ENCODE results near the gene RGS7. TPM values are rescaled to one million over a fixed set of nuclear protein-coding genes. Genes with fewer than 3 reads are reported as not detected.

Gene RGS7
- total and polyA plus RNA-seq, 7 donors: 0.04 TPM; not detected in 6

DNA sequence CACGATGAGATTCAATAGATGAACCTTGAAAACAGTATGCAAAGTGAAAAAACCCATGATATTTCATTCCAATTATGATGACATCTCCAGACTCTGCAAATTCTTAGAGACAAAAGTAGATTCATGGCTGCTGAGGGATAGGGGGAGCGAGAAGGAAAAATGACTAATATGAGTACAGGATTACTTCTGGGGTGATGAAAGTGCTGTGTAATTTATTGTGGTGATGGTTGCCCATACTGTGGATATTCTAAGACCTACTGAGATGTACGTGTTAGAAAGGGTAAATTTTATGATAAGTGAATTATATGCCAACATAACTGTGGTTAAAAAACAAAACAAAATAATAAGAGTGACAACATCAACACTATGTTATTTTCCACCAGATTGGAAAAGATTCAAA is 18.9 kb upstream of the RGS7 start:
- TF ChIP-seq, protein P1, sequence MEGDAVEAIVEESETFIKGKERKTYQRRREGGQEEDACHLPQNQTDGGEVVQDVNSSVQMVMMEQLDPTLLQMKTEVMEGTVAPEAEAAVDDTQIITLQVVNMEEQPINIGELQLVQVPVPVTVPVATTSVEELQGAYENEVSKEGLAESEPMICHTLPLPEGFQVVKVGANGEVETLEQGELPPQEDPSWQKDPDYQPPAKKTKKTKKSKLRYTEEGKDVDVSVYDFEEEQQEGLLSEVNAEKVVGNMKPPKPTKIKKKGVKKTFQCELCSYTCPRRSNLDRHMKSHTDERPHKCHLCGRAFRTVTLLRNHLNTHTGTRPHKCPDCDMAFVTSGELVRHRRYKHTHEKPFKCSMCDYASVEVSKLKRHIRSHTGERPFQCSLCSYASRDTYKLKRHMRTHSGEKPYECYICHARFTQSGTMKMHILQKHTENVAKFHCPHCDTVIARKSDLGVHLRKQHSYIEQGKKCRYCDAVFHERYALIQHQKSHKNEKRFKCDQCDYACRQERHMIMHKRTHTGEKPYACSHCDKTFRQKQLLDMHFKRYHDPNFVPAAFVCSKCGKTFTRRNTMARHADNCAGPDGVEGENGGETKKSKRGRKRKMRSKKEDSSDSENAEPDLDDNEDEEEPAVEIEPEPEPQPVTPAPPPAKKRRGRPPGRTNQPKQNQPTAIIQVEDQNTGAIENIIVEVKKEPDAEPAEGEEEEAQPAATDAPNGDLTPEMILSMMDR (IDR thresholded peaks at IDR 0.05): no peak
- 50 to 64% (median 53%) methylated on average over 3 of the region's 3 CpGs for WGBS, 3 donors
- intact Hi-C loops (cut with DNase I): no loop called here
- Histone ChIP-seq H3K27me3 (ENCODE audit: insufficient read depth in 3 of 3, low read length in 2 of 3) (no peaks in the 10 kb centered on the region), H3K9me3 (no peaks in the 10 kb centered on the region), H3K27ac (no peak overlapping the region), H3K36me3 (ENCODE audit: insufficient read depth in 1 of 2, low read depth in 1 of 2) (no peaks in the 10 kb centered on the region), H3K4me3 (no peak overlapping the region), H3K4me1 (no peaks in the 10 kb centered on the region)
- no peak for ATAC-seq
- DNase-seq: no peak

DNA sequence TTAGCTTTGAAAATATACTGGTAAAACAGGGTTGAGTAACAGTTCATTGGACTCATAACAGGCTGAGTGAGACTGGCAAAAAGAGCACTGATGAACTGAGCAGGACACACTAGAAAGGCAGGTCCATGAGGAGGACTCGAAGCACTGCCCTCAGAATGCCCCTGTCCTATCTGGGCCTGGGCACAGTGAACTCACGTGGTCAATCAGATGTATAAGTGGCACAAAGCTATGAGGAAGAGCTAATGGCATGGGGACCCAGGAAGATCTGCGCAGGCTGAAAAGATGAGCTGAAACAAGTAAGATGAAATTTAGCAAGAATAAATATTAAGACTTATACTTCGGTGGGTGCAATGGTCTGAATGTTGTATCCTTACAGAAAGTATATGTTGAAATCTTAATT is 9.2 kb upstream of the RGS7 start:
- Histone ChIP-seq H3K27ac (no peak overlapping the region), H3K9me3 (no peaks in the 10 kb centered on the region), H3K27me3 (ENCODE audit: insufficient read depth in 3 of 3, low read length in 2 of 3) (peaks cover 0 to under 1% (median 0%) of the 10 kb centered on the region in 3 donors), H3K4me3 (no peak overlapping the region), H3K36me3 (ENCODE audit: insufficient read depth in 1 of 2, low read depth in 1 of 2) (no peaks in the 10 kb centered on the region), H3K4me1 (no peaks in the 10 kb centered on the region)
- intact Hi-C loops (cut with DNase I): no loop called here
- TF ChIP-seq, protein P1 (IDR thresholded peaks at IDR 0.05): no peak
- DNase-seq (no peak), ATAC-seq (no peak)
- 84 to 89% (median 84%) methylated on average over 4 of the region's 4 CpGs for WGBS, 3 donors

DNA sequence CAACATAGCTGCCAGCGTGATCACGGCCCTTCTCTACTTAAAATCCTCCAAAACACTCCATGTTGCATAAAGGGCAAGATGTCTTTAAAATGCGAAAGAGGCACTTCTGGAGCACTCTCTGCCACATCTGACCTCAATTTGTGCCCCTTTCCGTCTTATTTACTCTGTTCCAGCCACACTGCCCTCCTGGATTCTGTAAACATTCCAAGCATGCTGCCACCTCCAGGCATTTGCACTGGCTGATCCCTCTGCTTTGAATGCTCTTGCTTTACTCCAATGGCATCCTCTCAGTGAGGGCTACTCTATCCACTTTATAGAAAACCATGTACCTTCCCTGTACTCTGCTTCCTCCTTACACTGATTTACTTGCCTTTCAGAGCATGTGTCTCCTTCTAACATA is 5.3 kb upstream of the RGS7 start:
- ATAC-seq (no peak), DNase-seq (no peak)
- 74 to 77% (median 77%) methylated on average over 4 of the region's 4 CpGs for WGBS, 3 donors
- Histone ChIP-seq H3K27me3 (ENCODE audit: insufficient read depth in 3 of 3, low read length in 2 of 3) (peaks cover 0 to 24% (median 5%) of the 10 kb centered on the region in 3 donors), H3K36me3 (ENCODE audit: insufficient read depth in 1 of 2, low read depth in 1 of 2) (no peaks in the 10 kb centered on the region), H3K9me3 (no peaks in the 10 kb centered on the region), H3K4me1 (no peaks in the 10 kb centered on the region), H3K27ac (no peak overlapping the region), H3K4me3 (no peak overlapping the region)
- intact Hi-C loops (cut with DNase I): no loop called here
- TF ChIP-seq, protein P1 (IDR thresholded peaks at IDR 0.05): no peak

DNA sequence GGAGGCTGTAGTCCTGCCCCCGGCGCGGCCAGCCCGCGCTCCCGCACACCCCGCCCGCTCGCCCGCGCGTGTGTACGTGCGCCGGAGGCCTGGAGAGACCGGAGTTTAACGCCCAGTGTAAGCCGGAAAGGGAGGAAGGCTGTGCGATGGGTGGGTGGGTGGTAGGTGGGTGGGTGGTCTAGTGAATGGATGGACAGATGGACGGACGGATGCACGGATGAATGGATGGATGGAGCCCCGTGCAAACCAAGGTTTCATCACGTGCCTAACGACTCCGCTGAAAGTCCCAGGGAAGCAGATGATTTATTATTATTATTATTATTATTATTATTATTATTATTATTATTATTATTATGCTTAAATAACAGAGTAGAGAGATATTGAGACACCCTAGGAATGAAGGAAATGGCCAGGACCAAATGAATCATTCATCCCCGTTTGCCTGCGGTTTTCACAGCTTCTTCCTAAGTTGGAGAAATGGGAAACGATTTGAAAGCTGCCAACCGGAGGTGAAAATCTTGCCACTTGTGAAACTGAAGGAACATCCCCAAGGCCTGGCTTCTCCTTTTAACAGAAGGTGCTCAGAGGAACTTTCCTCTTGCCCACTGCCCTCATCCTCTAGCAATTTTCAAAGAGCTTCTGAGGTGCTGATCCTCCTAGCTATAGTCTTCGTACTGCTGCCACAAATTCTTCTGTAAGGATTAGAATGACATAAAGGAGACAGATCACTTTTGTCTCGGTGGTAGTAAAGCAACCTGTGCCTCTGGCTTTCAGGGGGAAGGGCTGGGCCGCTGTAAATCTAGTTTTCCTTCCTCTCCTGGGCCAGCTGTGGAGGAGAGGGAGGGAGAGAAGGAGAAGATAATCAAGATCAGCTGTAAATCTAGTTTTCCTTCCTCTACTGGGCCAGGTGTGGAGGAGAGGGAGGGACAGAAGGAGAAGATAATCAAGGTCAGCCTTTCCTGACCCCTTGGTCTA is 648 bp upstream of the RGS7 start:
- Histone ChIP-seq H3K4me3 (peak overlapping the region; percentile 64), H3K9me3 (no peaks in the 10 kb centered on the region), H3K27me3 (ENCODE audit: insufficient read depth in 3 of 3, low read length in 2 of 3) (peaks cover 0 to 33% (median 9%) of the 10 kb centered on the region in 3 donors), H3K36me3 (ENCODE audit: insufficient read depth in 1 of 2, low read depth in 1 of 2) (no peaks in the 10 kb centered on the region), H3K27ac (no peak overlapping the region), H3K4me1 (no peaks in the 10 kb centered on the region)
- no peak for DNase-seq
- ATAC-seq: no peak
- intact Hi-C loops (cut with DNase I): no loop called here
- TF ChIP-seq, protein P1 (IDR thresholded peaks at IDR 0.05): no peak
- WGBS, 3 donors: 5 to 6% (median 6%) methylated on average over 22 to 33 of the region's 33 CpGs

All from psoas muscle (tissue), 8 donors.